GM19452 (cell line): Measurements from ENCODE around the gene ATXN7.
A peak's percentile ranks its signal among the peaks of the same experiment; 100 is the strongest.

Experiments
- ATAC-seq: cut with Tn5 transposase; IDR thresholded peaks from one replicate; pipeline ENCODE4 v1.9.1; 2021; ENCODE audit not compliant: unreplicated experiment

The ATXN7 gene

GRCh38 chr3:63981980-63982379 lies 118.3 kb downstream of the ATXN7 start:
- no peak for ATAC-seq

GRCh38 chr3:63984391-63984790 lies 120.7 kb downstream of the ATXN7 start:
- no peak for ATAC-seq

GRCh38 chr3:63986146-63986545 lies 122.5 kb downstream of the ATXN7 start:
- no peak for ATAC-seq

- no peak for ATAC-seq
These were observed 123.2 kb downstream of the ATXN7 start for GRCh38 chr3:63986831-63987230.

GRCh38 chr3:63988943-63989342 lies 125.3 kb downstream of the ATXN7 start:
- ATAC-seq = no peak

- ATAC-seq = no peak
These were observed 126.5 kb downstream of the ATXN7 start for GRCh38 chr3:63990204-63990603.

GRCh38 chr3:63990733-63991132 lies 127.1 kb downstream of the ATXN7 start:
- ATAC-seq = no peak

GRCh38 chr3:63991666-63992065 lies 128.0 kb downstream of the ATXN7 start:
- no peak for ATAC-seq

GRCh38 chr3:63992516-63993209 lies 129.0 kb downstream of the ATXN7 start:
- no peak for ATAC-seq

GRCh38 chr3:63993653-63994079 lies 130.0 kb downstream of the ATXN7 start:
- ATAC-seq = peak; percentile 90

- ATAC-seq = no peak
These were observed 131.4 kb downstream of the ATXN7 start for GRCh38 chr3:63995086-63995485.

GRCh38 chr3:63998852-63999754 lies 135.4 kb downstream of the ATXN7 start:
- ATAC-seq = no peak

- ATAC-seq = no peak
These were observed 136.9 kb downstream of the ATXN7 start for GRCh38 chr3:64000453-64001055.

- no peak for ATAC-seq
These were observed 138.6 kb downstream of the ATXN7 start for GRCh38 chr3:64002233-64002632.

- ATAC-seq = no peak
These were observed 139.9 kb downstream of the ATXN7 start for GRCh38 chr3:64003589-64003988.

GRCh38 chr3:64008017-64008416 lies 144.3 kb downstream of the ATXN7 start:
- ATAC-seq = no peak

- ATAC-seq = no peak
These were observed 145.1 kb downstream of the ATXN7 start for GRCh38 chr3:64008487-64009351.

- no peak for ATAC-seq
These were observed 145.9 kb downstream of the ATXN7 start for GRCh38 chr3:64009528-64009927.

- ATAC-seq = no peak
These were observed 146.5 kb downstream of the ATXN7 start for GRCh38 chr3:64010199-64010598.

- no peak for ATAC-seq
These were observed 148.0 kb downstream of the ATXN7 start for GRCh38 chr3:64011685-64012084.
